Kidney (tissue), 14 donors: Measurements from ENCODE around the gene HIPK1. TPM values are rescaled to one million over a fixed set of nuclear protein-coding genes. Genes with fewer than 3 reads are reported as not detected.
A peak's percentile ranks its signal among the peaks of the same experiment; 100 is the strongest.
"Not testable (repeated sequence)": the region's sequence is repeated elsewhere in the genome, so short reads cannot be mapped to it uniquely, and the experiment has no call there.

Experiments
- DNase-seq, 5 donors: peaks; one replicate each; pipeline ENCODE4 v3.0.0-alpha.2; 2013 to 2020
- FAIRE-seq: peaks from 2 replicates; lab custom pipeline; 2012; peaks lifted over from hg19 to GRCh38; lab: Jason Lieb, UNC
- H3K27ac ChIP-seq, 2 donors: one replicate each; pipeline ENCODE4 v1.7.0; 2013; ENCODE audit warnings: low read depth in 2 of 2, low read length in 2 of 2, inconsistent platforms in 1 of 2
- H3K27me3 ChIP-seq: one replicate; pipeline ENCODE4 v1.7.1; 2013; ENCODE audit warnings: low read length, inconsistent platforms; ENCODE audit not compliant: control insufficient read depth, insufficient read depth
- H3K36me3 ChIP-seq, 3 donors: one replicate each; pipeline versions ENCODE4 v1.7.0 to v1.7.1; 2013; ENCODE audit warnings: low read length in 3 of 3, control low read depth in 1 of 3, inconsistent platforms in 1 of 3; ENCODE audit not compliant: insufficient read depth in 3 of 3, control insufficient read depth in 2 of 3
- H3K4me1 ChIP-seq, 3 donors: one replicate each; pipeline versions ENCODE4 v1.7.0 to v1.7.1; 2013; ENCODE audit warnings: low read length in 3 of 3, inconsistent platforms in 1 of 3, low read depth in 1 of 3; ENCODE audit not compliant: control insufficient read depth in 2 of 3, insufficient read depth in 2 of 3
- H3K4me3 ChIP-seq, 3 donors: one replicate each; pipeline versions ENCODE4 v1.7.0 to v1.8.1; 2013; ENCODE audit warnings: low read length in 3 of 3, control low read depth in 1 of 3, inconsistent platforms in 1 of 3
- H3K9ac ChIP-seq, 3 donors: one replicate each; pipeline versions ENCODE4 v1.7.0 to v1.7.1; 2013; ENCODE audit warnings: low read length in 3 of 3, control low read depth in 1 of 3, inconsistent platforms in 1 of 3
- H3K9me3 ChIP-seq, 3 donors: one replicate each; pipeline versions ENCODE4 v1.7.0 to v1.7.1; 2013; ENCODE audit warnings: low read length in 3 of 3, control low read depth in 1 of 3, inconsistent platforms in 1 of 3; ENCODE audit not compliant: control insufficient read depth in 2 of 3, insufficient read depth in 1 of 3
- CTCF ChIP-seq: IDR thresholded peaks from 3 replicates; pipeline ENCODE4 v1.5.1; 2012; ENCODE audit warnings: mild to moderate bottlenecking, moderate library complexity, borderline replicate concordance; ENCODE audit not compliant: insufficient read depth; ENCODE audit errors: extremely low read depth
- intact Hi-C: fragments of 100-400 bp; cut with DNase I; formaldehyde crosslinking; loops from one replicate; pipeline ENCODE4 v1.11.1; 2022
- polyA plus RNA-seq: library from polyadenylated mRNA; stranded (reverse); fragments of 350-450 nt; fragmentation: Illumina TruSeq; extraction: RNeasy Lipid Tissue Mini Kit (QIAGEN cat#74804); gene quantifications from one replicate; pipeline ENCODE4 v1.2.3, GENCODE V29; 2014; ENCODE audit warnings: low read depth, low replicate concordance; ENCODE audit not compliant: insufficient read depth
- total RNA-seq: library from RNA; stranded (reverse); fragmentation: NEBNext Ultra II Directional; extraction: Animal tissue kit (Norgen Biotek cat#: 25700); gene quantifications from one replicate; pipeline ENCODE4 v1.2.1, GENCODE V29; 2021
- donor health status: control.
- donor health status: control.
- donor health status: control.
- donor health status: control.
- donor health status: control.
- donor health status: DM: yes; HTN: yes; CAD: no.
- donor health status: Normal renal cell carcinoma (clear cell type).

Gene HIPK1
- total and polyA plus RNA-seq, 2 donors from 2014 or later: 8.4 to 65.0 TPM

DNA sequence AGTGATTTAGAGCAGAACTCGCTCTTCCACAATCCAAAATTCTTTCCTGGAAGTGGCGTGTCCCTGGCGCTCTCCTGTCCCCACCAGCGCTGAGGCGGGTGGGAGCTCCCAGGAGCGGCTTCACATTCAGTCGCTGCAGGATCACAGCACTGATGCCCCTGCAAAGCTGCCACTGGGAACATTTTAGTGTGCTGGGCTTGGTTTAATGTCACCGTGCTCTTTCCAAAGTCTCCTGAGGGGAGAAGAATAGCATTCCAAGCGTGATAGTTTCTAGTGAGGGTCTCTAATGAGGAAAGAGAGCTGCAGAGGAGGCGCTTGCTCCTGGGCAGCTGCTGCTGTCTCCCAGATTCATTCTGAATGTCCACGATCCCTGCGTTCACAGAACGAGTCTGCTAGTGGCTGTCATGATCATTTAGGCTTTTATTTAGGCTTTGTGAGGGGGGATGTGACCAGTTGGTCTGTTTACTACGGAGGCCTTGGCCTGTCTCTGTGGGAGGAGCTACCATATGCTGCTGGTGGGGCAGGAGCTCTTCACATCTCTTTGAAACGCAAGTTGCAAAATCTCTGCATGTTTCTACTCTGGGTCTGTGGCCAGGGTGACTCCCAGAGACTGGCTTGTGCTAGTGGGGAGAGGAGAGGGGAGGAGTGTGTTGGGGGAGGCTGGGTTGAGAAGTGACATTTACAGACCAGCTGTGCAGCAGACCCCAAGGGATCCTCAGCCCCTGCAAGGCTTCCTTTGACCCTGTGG is 73.5 kb downstream of the HIPK1 start:
- TF ChIP-seq CTCF: no peak
- H3K27ac ChIP-seq: no peak overlapping the region
- H3K4me1 ChIP-seq: no peaks in the 10 kb centered on the region
- H3K36me3 ChIP-seq: no peaks in the 10 kb centered on the region
- no peaks in the 10 kb centered on the region for H3K9me3 ChIP-seq
- H3K27me3 ChIP-seq: no peaks in the 10 kb centered on the region
- DNase-seq (peak; percentile 47 to 90 (median 66)), FAIRE-seq (no peak)
- no peak overlapping the region for H3K4me3 ChIP-seq
- no peak overlapping the region for H3K9ac ChIP-seq
- intact Hi-C loops: no loop called here

DNA sequence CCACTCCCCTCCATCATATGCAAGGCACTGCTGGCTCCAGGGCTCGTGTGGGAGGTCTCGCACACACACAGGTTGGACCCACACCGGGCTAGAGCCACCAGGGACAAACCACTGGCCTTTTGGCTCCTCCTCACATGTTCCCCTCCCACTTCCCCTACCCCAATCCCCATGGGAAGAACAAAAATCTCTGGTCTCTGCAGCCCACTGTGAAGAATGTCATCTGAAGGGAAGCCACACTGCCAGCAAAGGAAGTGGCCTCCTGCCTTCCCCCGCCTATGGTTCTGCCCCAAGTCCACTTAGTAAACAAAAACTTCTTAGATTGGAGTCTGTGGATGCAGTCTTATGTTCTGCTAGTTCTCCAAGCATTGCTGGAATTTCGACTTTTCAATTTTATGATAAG is 74.3 kb downstream of the HIPK1 start:
- Histone ChIP-seq H3K9ac (no peak overlapping the region), H3K4me3 (no peak overlapping the region), H3K36me3 (no peaks in the 10 kb centered on the region), H3K27ac (no peak overlapping the region), H3K9me3 (no peaks in the 10 kb centered on the region), H3K4me1 (no peaks in the 10 kb centered on the region), H3K27me3 (no peaks in the 10 kb centered on the region)
- intact Hi-C loops: no loop called here
- DNase-seq (peak in 3 of 5 donors; percentile 37 to 69 (median 51)), FAIRE-seq (no peak)
- no peak for TF ChIP-seq CTCF

GRCh38 chr1:114006825-114007224 is 77.7 kb downstream of the HIPK1 start:
- DNase-seq, H3K4me3 ChIP-seq, H3K9ac ChIP-seq, H3K9me3 ChIP-seq, H3K4me1 ChIP-seq, FAIRE-seq, H3K36me3 ChIP-seq, intact Hi-C loops, H3K27ac ChIP-seq, H3K27me3 ChIP-seq: not testable (repeated sequence)

DNA sequence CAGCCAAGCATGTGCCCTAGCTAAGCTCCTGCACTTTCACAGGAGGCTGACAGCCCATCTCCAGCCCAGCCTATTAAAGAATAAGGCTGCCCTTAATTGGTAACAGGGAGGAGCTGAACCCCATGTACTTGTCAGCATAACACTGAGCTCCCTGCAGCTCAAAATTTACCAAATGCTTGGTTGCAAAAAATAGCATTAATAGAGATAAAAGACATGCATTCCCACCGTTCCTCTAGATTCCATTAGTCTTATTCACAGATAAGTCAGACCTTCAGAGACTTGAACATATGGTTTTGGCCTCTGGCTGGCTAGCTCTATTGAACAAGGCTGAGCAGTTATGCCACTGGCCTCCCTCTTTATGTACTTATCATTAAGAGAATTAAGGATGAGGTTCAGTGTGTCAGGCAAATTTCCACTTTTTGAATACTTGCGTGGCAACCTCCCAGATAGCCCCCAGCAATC is 79.4 kb downstream of the HIPK1 start:
- Histone ChIP-seq H3K27me3 (no peaks in the 10 kb centered on the region), H3K36me3 (no peaks in the 10 kb centered on the region), H3K9ac (no peak overlapping the region), H3K27ac (no peak overlapping the region), H3K9me3 (no peaks in the 10 kb centered on the region), H3K4me3 (no peak overlapping the region), H3K4me1 (no peaks in the 10 kb centered on the region)
- FAIRE-seq (no peak), DNase-seq (no peak)
- intact Hi-C loops: no loop called here
- TF ChIP-seq CTCF: no peak
